ENCODE measurements around the gene DDB1.

DDB1 gene

DNA sequence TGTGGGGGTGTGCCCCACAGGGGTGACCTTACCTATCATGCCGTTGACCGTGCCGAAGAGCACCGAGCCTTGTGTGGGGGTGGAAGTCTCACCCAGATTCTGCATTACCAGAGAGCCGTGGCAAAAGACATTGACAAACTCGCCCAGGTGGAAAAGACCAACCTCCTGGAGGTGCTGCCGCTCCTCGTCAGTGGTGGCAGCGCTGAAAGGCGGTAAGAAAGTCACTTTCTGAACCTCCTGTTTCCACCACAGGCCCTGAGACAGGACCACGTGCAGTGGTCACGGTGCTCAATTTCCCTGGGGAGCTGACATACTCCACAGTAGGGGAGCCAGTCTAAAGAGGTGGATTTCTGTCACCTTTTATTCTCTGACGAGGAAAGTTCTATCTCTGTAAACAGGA, 30.4 kb downstream of the DDB1 start:
- H3K27ac ChIP-seq = no peak overlapping the region
- DNase-seq (ENCODE audit: low read depth, low spot score) = no peak

DNA sequence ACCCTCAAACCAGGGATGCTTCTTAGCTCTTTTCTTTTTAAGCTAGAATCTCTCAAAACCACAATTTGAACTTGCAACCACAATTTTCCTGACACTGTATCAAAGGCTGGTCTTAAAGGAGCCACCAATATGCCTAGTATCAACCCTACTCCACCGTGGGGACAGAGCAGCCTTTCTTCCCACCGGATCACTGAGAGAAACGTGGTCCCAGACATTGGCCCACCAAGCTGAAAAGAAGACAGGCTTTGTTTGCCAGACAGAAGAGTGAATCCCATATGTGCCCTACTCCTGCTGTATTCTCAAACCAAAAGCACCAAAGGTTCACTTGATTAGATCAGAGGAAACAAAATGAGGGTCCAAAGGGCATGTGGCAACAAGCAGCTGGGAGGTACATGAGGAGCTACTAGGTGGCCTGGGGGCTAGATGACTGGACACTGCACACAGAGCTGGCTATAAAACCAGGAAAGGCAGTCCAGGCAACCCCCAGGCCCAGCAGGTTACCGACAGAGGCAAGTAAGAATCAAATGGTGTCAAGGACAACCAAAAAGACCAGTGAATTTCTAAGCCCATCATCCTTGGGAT, 34.2 kb downstream of the DDB1 start:
- no peak for DNase-seq (ENCODE audit: low read depth, low spot score)
- H3K27ac ChIP-seq = peak overlapping the region; percentile 78

DNA sequence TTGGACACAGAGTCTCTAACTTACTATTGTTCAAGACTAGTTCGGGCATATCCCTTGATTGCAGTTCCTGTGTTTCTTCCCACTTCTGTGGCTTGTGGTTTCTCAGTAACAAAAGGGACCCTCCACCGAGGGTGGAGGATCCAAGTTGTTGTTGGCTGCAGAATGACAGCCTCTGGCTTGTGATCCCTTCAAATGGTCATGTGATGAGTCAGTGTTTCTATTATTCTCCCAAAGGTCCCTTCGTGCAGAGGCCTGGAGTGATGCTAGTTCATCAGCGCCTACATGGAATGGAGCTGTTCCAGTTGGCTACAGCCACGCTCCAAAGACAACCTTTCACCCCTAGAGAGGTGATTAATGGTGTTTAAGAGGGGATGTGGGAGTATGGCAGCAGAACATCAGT, 35.2 kb downstream of the DDB1 start:
- DNase-seq (ENCODE audit: low read depth, low spot score) = peak; percentile 61
- peak overlapping the region; percentile 78 for H3K27ac ChIP-seq

- no peak for DNase-seq (ENCODE audit: low read depth, low spot score)
- H3K27ac ChIP-seq = peak overlapping the region; percentile 78
Observed at GRCh38 chr11:61297341-61297740, 35.6 kb downstream of the DDB1 start.

- DNase-seq (ENCODE audit: low read depth, low spot score) = no peak
- H3K27ac ChIP-seq = no peak overlapping the region
Observed at GRCh38 chr11:61295596-61295926, 37.3 kb downstream of the DDB1 start.

DNA sequence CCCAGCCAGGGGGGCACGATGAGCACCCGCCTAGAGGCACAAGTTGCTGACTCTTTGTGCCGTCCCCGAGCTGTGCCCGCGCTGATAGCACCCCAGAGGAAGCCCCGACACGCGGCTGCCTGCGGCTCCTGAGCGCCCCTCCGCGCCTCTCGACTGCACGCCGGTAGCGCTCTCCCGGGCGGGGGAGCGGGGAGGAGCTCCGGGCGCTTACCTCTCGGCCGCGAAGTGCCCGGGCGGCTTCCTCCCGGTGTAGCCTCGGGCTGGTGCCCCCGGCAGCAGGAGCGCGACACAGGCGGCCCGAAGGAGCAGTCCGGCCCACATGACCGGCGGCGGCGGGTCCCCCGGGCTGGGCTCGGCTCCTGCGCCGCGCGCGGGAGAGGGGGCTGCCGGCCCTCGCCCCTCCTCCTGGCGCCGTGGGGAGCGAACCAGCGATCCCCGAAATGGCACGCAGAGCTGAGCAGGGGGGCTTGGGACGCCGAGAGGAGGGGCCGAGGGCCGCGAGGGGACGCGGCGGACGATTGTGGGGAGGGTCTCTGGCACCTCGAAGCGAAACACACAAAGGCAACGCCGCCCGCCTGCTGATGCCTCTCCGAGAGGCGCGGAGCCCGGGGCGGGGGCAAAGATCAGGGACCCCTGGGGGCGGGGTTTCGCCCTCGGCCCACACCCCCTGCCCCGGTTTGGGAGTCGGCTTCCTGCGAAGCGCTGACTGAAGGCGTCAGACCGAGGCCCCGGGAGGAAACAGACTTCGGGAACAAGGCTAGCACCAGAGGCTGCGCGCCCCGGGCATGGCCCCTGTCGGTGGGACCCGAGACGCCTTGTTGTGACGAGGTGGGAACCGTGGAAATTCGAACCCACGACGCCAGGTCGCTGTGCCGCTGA, 37.9 kb downstream of the DDB1 start, which contains the start of gene VWCE:
Gene VWCE (minus strand): TSS at position 600 of the 879 bp plus-strand sequence. CDS start 279 bp downstream, at position 321.
- no peak within 1 kb of the TSS for H3K27ac ChIP-seq
- DNase-seq (ENCODE audit: low read depth, low spot score) = no peak

- H3K27ac ChIP-seq = no peak overlapping the region
- DNase-seq (ENCODE audit: low read depth, low spot score) = no peak
Observed at GRCh38 chr11:61293867-61294716, 38.8 kb downstream of the DDB1 start.

GRCh38 chr11:61292356-61292755, 40.5 kb downstream of the DDB1 start:
- DNase-seq (ENCODE audit: low read depth, low spot score) = no peak
- H3K27ac ChIP-seq = no peak overlapping the region

GRCh38 chr11:61290905-61291690, 41.8 kb downstream of the DDB1 start:
- no peak for DNase-seq (ENCODE audit: low read depth, low spot score)
- H3K27ac ChIP-seq = no peak overlapping the region

- DNase-seq (ENCODE audit: low read depth, low spot score) = no peak
- no peak overlapping the region for H3K27ac ChIP-seq
Observed at GRCh38 chr11:61287338-61287977, 45.4 kb downstream of the DDB1 start.

DNA sequence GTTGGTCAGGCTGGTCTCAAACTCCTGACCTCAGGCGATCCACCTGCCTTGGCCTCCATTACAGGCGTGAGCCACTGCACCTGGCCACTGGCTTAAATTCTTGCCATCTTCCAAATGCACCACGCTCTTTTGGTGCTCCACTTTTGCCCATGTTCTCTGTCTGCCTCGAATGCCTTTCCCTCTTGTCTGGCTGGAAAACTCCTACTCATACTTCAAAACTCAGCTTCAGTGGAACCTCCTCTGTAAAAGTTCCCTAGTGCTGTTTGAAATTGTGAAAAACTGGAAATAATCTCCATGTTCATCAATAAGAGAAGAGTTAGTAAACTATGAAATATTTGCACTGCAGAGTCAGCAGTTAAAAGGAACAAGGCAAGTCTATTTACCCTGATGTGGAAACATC, 49.3 kb downstream of the DDB1 start:
- no peak for DNase-seq (ENCODE audit: low read depth, low spot score)

GRCh38 chr11:61281581-61282250, 51.2 kb downstream of the DDB1 start:
- no peak for DNase-seq (ENCODE audit: low read depth, low spot score)
- H3K27ac ChIP-seq = no peak overlapping the region

More for the DNA sequence above, 49.3 kb downstream of the DDB1 start:
- no peak overlapping the region for H3K27ac ChIP-seq

DNA sequence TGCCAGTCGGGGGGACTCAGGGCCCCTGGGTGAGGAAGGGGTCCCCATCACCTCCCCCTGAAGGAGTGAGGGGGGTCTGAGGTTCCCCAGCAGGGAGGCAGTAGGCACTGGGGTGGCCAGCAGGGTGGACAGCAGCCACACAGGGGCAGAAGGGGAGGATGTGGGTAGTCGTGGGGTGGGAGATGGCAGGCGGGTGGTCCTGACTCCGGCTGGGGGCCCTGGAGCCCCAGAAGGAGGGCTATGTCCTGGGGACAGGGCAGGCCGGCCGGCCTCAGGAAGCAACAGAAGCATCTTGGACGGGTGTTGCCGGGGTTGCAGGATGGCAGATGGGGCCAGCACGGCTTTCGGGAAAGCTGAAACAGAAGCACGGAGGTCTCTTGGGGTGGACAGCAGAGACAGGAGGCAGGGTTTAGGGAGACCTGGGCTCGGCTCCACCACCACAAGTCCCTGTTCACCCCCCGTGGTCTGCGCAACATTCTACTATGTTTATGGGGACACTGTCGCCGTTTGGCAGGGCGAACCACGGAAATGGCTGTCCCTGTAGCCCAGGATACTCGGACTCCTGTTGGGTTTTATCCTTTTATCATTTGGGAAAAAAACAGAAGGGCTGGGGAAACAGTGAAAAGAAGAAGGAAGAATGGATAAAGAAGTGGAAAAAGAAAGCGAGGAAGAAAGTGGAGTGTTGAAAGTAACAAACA, 51.9 kb downstream of the DDB1 start:
- H3K27ac ChIP-seq = no peak overlapping the region
- DNase-seq (ENCODE audit: low read depth, low spot score) = no peak

DNA sequence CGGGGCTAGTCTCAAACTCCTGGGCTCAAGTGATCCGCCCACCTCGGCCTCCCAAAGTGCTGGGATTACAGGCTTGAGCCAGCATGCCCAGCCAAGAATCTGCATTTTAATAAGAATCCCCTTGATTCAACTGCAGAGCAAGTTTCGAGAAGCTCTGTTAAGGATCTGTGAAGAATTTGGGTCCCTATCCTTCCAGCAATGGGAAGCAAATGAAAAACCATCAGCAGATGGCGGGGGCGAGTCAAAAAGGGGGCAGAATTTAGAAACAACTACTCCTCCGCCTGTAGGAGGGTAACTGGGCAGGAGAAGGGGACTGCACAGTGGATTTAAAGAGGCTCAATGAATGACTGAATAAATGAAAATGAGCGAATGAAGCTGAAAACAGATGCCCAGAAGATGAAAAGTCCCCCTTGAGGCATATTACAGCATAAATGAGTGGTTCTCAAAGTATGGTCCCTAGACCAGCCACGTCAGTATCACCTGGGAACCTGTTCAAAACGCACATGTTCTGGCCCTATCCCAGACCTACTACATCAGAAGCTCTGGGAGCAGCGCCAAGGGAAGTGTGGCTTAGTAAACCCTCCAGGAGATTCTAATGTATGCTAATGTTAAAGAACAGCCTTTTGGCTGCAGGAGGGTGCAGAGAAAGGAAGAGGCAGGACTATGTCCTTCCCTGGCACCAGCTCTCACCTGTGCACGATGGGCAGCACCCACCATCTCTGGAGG, 52.8 kb downstream of the DDB1 start:
- H3K27ac ChIP-seq = peak overlapping the region; percentile 62
- peak; percentile 93 for DNase-seq (ENCODE audit: low read depth, low spot score)

- no peak overlapping the region for H3K27ac ChIP-seq
- DNase-seq (ENCODE audit: low read depth, low spot score) = no peak
Observed at GRCh38 chr11:61278001-61278470, 54.9 kb downstream of the DDB1 start.

GRCh38 chr11:61277186-61278000, 55.5 kb downstream of the DDB1 start:
- H3K27ac ChIP-seq = no peak overlapping the region
- no peak for DNase-seq (ENCODE audit: low read depth, low spot score)

DNA sequence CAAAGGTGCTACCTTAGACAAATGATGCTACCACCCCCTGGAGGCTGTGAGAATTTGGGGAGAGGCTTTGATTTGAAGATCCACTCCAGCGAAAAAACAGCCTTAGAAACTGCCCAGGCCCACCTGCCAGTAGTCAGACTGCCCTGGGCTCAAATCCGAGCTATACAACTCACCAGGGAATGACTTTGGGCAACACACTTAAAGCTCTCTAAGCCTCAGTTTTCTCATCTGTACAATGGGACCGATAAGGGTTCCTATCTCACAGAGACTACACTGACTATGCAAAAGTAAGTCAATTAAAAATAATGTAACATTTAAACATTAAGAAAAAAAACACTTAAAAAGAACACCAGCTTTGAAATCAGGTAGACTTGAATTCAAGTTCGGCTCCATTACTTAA, 57.7 kb downstream of the DDB1 start:
- DNase-seq (ENCODE audit: low read depth, low spot score) = no peak
- H3K27ac ChIP-seq = no peak overlapping the region
